Common myeloid progenitor, CD34-positive (primary cell): ENCODE measurements around the gene SPATA3.
"Not testable (repeated sequence)": the region's sequence is repeated elsewhere in the genome, so short reads cannot be mapped to it uniquely, and the experiment has no call there.

Experiments
- CTCF ChIA-PET: fragments of 350-600 bp; sonication (Branson Sonifier 250); formaldehyde crosslinking; loops from one replicate; lab custom pipeline; 2021; ENCODE audit warnings: antibody characterized with exemption; lab: Charles Lee
- POLR2A ChIA-PET: fragments of 350-600 bp; sonication (Branson Sonifier 250); formaldehyde crosslinking; loops from one replicate; lab custom pipeline; 2021; ENCODE audit warnings: antibody characterized with exemption; lab: Charles Lee
- DNase-seq, 3 donors: peaks; one replicate each; pipeline versions ENCODE4 v3.0.0 to v3.0.0-alpha.2; 2013
- H3K27ac ChIP-seq, 2 experiments: 1 replicate in 1 of 2; 2 replicates in 1 of 2; pipeline ENCODE4 v1.7.0; 2013; ENCODE audit warnings: inconsistent platforms in 2 of 2, low read length in 2 of 2, mild to moderate bottlenecking in 2 of 2, low read depth in 1 of 2, moderate library complexity in 1 of 2; ENCODE audit not compliant: severe bottlenecking in 2 of 2, insufficient read depth in 1 of 2, poor library complexity in 1 of 2
- H3K27me3 ChIP-seq, 5 experiments: replicated peaks in 2 of 5; 1 replicate in 3 of 5; 2 replicates in 2 of 5; pipeline versions ENCODE4 v1.6.1 to v1.7.0; 2013; ENCODE audit warnings: low read length in 4 of 5, mild to moderate bottlenecking in 2 of 5, moderate library complexity in 2 of 5, inconsistent platforms in 1 of 5; ENCODE audit not compliant: insufficient read depth in 5 of 5, control insufficient read depth in 4 of 5
- H3K36me3 ChIP-seq, 4 experiments: 1 replicate in 2 of 4; 2 replicates in 2 of 4; pipeline versions ENCODE4 v1.6.1 to v1.7.0; 2013; ENCODE audit warnings: low read length in 3 of 4, control low read depth in 1 of 4, mild to moderate bottlenecking in 1 of 4; ENCODE audit not compliant: control insufficient read depth in 4 of 4, insufficient read depth in 4 of 4
- H3K4me1 ChIP-seq, 4 experiments: 1 replicate in 3 of 4; 2 replicates in 1 of 4; pipeline versions ENCODE4 v1.6.1 to v1.7.1; 2013; ENCODE audit warnings: low read length in 3 of 4, mild to moderate bottlenecking in 3 of 4, control low read depth in 1 of 4, inconsistent platforms in 1 of 4, moderate library complexity in 1 of 4; ENCODE audit not compliant: control insufficient read depth in 4 of 4, insufficient read depth in 4 of 4; ENCODE audit errors: control extremely low read depth in 1 of 4
- H3K4me3 ChIP-seq, 7 experiments: 1 replicate in 4 of 7; 2 replicates in 3 of 7; pipeline versions ENCODE4 v1.5.1 to v1.7.0; 2013; ENCODE audit warnings: mild to moderate bottlenecking in 7 of 7, low read length in 6 of 7, moderate library complexity in 6 of 7, inconsistent platforms in 2 of 7, low read depth in 2 of 7, control low read depth in 1 of 7; ENCODE audit not compliant: insufficient read depth in 4 of 7, control insufficient read depth in 1 of 7; ENCODE audit errors: extremely low read depth in 1 of 7
- H3K9me3 ChIP-seq, 5 experiments: 1 replicate in 4 of 5; 2 replicates in 1 of 5; pipeline versions ENCODE4 v1.6.1 to v1.7.1; 2013; ENCODE audit warnings: low read length in 4 of 5, mild to moderate bottlenecking in 2 of 5, inconsistent platforms in 1 of 5, low read depth in 1 of 5, moderate library complexity in 1 of 5; ENCODE audit not compliant: control insufficient read depth in 4 of 5, insufficient read depth in 2 of 5; ENCODE audit errors: control extremely low read depth in 1 of 5
- WGBS: methylation state at CpG from one replicate; pipeline ENCODE4 v1.1.5; 2013; ENCODE audit not compliant: insufficient coverage; 5-methylcytosine and 5-hydroxymethylcytosine counted together

SPATA3 gene

GRCh38 chr2:231013820-231014219, 17.9 kb downstream of the SPATA3 start:
- no peaks in the 10 kb centered on the region for H3K36me3 ChIP-seq
- POLR2A ChIA-PET = no interaction called here
- no peak overlapping the region for H3K27ac ChIP-seq
- no peak for DNase-seq
- no peak overlapping the region for H3K4me3 ChIP-seq
- no CpG with 5 or more reads among the region's 3 CpGs for WGBS
- H3K9me3 ChIP-seq = peaks cover 0 to 3% (median 0%) of the 10 kb centered on the region in 5 experiments
- CTCF ChIA-PET = no interaction called here
- peaks cover 0 to 10% (median 0%) of the 10 kb centered on the region in 5 experiments for H3K27me3 ChIP-seq
- H3K4me1 ChIP-seq = peaks cover 0 to 12% (median 3%) of the 10 kb centered on the region in 4 experiments

GRCh38 chr2:231015478-231015877, 19.6 kb downstream of the SPATA3 start:
- ChIA-PET CTCF (interaction anchor here (0.9 to 1.3 kb wide), 3 partner anchors 26 to 191 kb away, joined by 3 read pairs; no protein-coding TSS in a partner anchor), POLR2A (no interaction called here)
- H3K4me3 ChIP-seq = no peak overlapping the region
- peaks cover 0 to 6% (median 0%) of the 10 kb centered on the region in 5 experiments for H3K27me3 ChIP-seq
- peaks cover 0 to 12% (median 3%) of the 10 kb centered on the region in 4 experiments for H3K4me1 ChIP-seq
- WGBS = 100% methylated on average over 5 of the region's 7 CpGs
- H3K36me3 ChIP-seq = no peaks in the 10 kb centered on the region
- peaks cover 0 to 3% (median 0%) of the 10 kb centered on the region in 5 experiments for H3K9me3 ChIP-seq
- H3K27ac ChIP-seq = no peak overlapping the region
- DNase-seq = no peak

GRCh38 chr2:231015926-231016325, 20.0 kb downstream of the SPATA3 start:
- ChIA-PET CTCF (interaction anchor here (0.9 to 1.3 kb wide), 4 partner anchors 24 to 192 kb away, joined by 3 read pairs; no protein-coding TSS in a partner anchor), POLR2A (no interaction called here)
- DNase-seq = no peak
- Histone ChIP-seq H3K4me3 (no peak overlapping the region), H3K36me3 (no peaks in the 10 kb centered on the region), H3K9me3 (peaks cover 0 to 3% (median 0%) of the 10 kb centered on the region in 5 experiments), H3K27ac (no peak overlapping the region), H3K27me3 (peaks cover 0 to 6% (median 0%) of the 10 kb centered on the region in 5 experiments), H3K4me1 (peaks cover 0 to 12% (median 3%) of the 10 kb centered on the region in 4 experiments)
- WGBS = 100% methylated on average over 2 of the region's 3 CpGs

GRCh38 chr2:231016566-231017230, 20.8 kb downstream of the SPATA3 start:
- Histone ChIP-seq H3K4me3 (no peak overlapping the region), H3K4me1 (peaks cover 0 to 12% (median 3%) of the 10 kb centered on the region in 4 experiments), H3K27me3 (peaks cover 0 to 4% (median 0%) of the 10 kb centered on the region in 5 experiments), H3K36me3 (no peaks in the 10 kb centered on the region), H3K27ac (no peak overlapping the region), H3K9me3 (peaks cover 0 to 3% (median 0%) of the 10 kb centered on the region in 5 experiments)
- WGBS = 86% methylated on average over 3 of the region's 6 CpGs
- ChIA-PET POLR2A (interaction anchor here (0.6 to 1.1 kb wide), 2 partner anchors 9 to 378 kb away, joined by 4 read pairs; no protein-coding TSS in a partner anchor), CTCF (interaction anchor here (1.1 to 1.3 kb wide), 5 partner anchors 8 to 193 kb away, joined by 3 read pairs; no protein-coding TSS in a partner anchor)
- no peak for DNase-seq

GRCh38 chr2:231017231-231017598, 21.3 kb downstream of the SPATA3 start:
- Histone ChIP-seq H3K27me3 (peaks cover 0 to under 1% (median 0%) of the 10 kb centered on the region in 5 experiments), H3K4me1 (peaks cover 0 to 12% (median 3%) of the 10 kb centered on the region in 4 experiments), H3K4me3 (no peak overlapping the region), H3K36me3 (no peaks in the 10 kb centered on the region), H3K9me3 (peaks cover 0 to 3% (median 0%) of the 10 kb centered on the region in 5 experiments), H3K27ac (no peak overlapping the region)
- DNase-seq = peak; percentile 47 to 78 (median 56)
- ChIA-PET CTCF (interaction anchor here (1.1 to 1.3 kb wide), 3 partner anchors 8 to 33 kb away, joined by 3 read pairs; no protein-coding TSS in a partner anchor), POLR2A (interaction anchor here (0.6 to 1.1 kb wide), 2 partner anchors 10 to 378 kb away, joined by 4 read pairs; no protein-coding TSS in a partner anchor)
- 40% methylated on average over 2 of the region's 4 CpGs for WGBS

GRCh38 chr2:231018184-231018583, 22.3 kb downstream of the SPATA3 start:
- no peaks in the 10 kb centered on the region for H3K36me3 ChIP-seq
- no peaks in the 10 kb centered on the region for H3K27me3 ChIP-seq
- 96% methylated on average over 3 of the region's 3 CpGs for WGBS
- no peak for DNase-seq
- H3K4me1 ChIP-seq = peaks cover 0 to 12% (median 3%) of the 10 kb centered on the region in 4 experiments
- no peak overlapping the region for H3K27ac ChIP-seq
- peaks cover 0 to 3% (median 0%) of the 10 kb centered on the region in 5 experiments for H3K9me3 ChIP-seq
- ChIA-PET POLR2A (no interaction called here), CTCF (interaction anchor here (1.2 to 1.3 kb wide), 2 partner anchors 9 kb away, joined by 3 to 4 read pairs; no protein-coding TSS in a partner anchor)
- no peak overlapping the region for H3K4me3 ChIP-seq

- H3K4me3 ChIP-seq, H3K36me3 ChIP-seq, H3K9me3 ChIP-seq, DNase-seq, H3K4me1 ChIP-seq, H3K27ac ChIP-seq, POLR2A ChIA-PET, CTCF ChIA-PET, H3K27me3 ChIP-seq: not testable (repeated sequence)
- 96% methylated on average over 3 of the region's 3 CpGs for WGBS
Observed at GRCh38 chr2:231025059-231025458, 29.1 kb downstream of the SPATA3 start.
